Measurements from ENCODE around the gene RAD51AP2.

DNA sequence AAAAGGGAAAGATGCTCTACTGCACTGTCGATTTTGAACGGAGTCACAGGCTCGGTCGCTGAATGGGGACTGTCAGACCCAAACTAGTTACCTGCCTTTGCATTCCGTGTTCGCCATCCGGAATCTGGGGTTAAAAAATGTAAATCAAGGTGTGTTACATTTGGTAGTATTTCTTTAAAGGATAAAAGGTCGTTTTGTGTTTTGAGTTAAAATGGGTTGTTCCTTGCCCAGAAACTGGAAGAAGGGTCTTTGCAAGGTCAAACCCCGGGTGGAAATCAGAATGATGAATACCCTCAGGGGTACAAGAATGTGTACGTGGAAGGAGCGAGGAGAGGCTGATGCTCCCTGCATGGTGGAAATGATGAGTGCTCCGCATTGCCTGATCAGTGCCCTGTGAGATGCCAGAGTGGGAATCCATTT is 23.3 kb upstream of the RAD51AP2 start:
- TF ChIP-seq, protein P1, sequence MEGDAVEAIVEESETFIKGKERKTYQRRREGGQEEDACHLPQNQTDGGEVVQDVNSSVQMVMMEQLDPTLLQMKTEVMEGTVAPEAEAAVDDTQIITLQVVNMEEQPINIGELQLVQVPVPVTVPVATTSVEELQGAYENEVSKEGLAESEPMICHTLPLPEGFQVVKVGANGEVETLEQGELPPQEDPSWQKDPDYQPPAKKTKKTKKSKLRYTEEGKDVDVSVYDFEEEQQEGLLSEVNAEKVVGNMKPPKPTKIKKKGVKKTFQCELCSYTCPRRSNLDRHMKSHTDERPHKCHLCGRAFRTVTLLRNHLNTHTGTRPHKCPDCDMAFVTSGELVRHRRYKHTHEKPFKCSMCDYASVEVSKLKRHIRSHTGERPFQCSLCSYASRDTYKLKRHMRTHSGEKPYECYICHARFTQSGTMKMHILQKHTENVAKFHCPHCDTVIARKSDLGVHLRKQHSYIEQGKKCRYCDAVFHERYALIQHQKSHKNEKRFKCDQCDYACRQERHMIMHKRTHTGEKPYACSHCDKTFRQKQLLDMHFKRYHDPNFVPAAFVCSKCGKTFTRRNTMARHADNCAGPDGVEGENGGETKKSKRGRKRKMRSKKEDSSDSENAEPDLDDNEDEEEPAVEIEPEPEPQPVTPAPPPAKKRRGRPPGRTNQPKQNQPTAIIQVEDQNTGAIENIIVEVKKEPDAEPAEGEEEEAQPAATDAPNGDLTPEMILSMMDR (conservative IDR thresholded peaks at IDR 0.05 in 1 of 2, IDR thresholded peaks at IDR 0.05 in 1 of 2; ENCODE audit: low read depth in 1 of 2, low read length in 2 of 2): no peak
- no peak for TF ChIP-seq EZH2 (IDR thresholded peaks at IDR 0.05; ENCODE audit: low read length, missing control alignments)
